Hepatocyte (in vitro differentiated cells): ENCODE data around the gene EGFL7. TPM values are rescaled to one million over a fixed set of nuclear protein-coding genes. Genes with fewer than 3 reads are reported as not detected.

ENCODE experiments used
- DNase-seq: peaks from one replicate; pipeline ENCODE4 v3.0.0-alpha.2; 2016; ENCODE audit warnings: low spot score
- H2AFZ ChIP-seq: fragments of 200-600 bp; sonication (generic); 2 replicates; pipeline ENCODE4 v1.6.0; 2016; ENCODE audit warnings: antibody characterized with exemption, mild to moderate bottlenecking
- H3K27ac ChIP-seq: fragments of 200-600 bp; sonication (generic); 2 replicates; pipeline ENCODE4 v1.5.1; 2016; ENCODE audit warnings: mild to moderate bottlenecking
- H3K27me3 ChIP-seq: fragments of 200-600 bp; sonication (generic); 2 replicates; pipeline ENCODE4 v1.6.1; 2016
- H3K36me3 ChIP-seq: fragments of 200-600 bp; sonication (generic); replicated peaks from 2 replicates; pipeline ENCODE4 v1.5.1; 2016; ENCODE audit warnings: low read depth; ENCODE audit not compliant: insufficient read depth
- H3K4me1 ChIP-seq: fragments of 200-600 bp; sonication (generic); 2 replicates; pipeline ENCODE4 v1.5.1; 2016; ENCODE audit warnings: mild to moderate bottlenecking, moderate library complexity; ENCODE audit not compliant: insufficient read depth
- H3K4me2 ChIP-seq: fragments of 200-600 bp; sonication (generic); 2 replicates; pipeline ENCODE4 v1.6.0; 2016
- H3K4me3 ChIP-seq: fragments of 200-600 bp; sonication (generic); 2 replicates; pipeline ENCODE4 v1.5.1; 2016; ENCODE audit warnings: mild to moderate bottlenecking
- H3K79me2 ChIP-seq: fragments of 200-600 bp; sonication (generic); 2 replicates; pipeline ENCODE4 v1.6.0; 2017; ENCODE audit warnings: mild to moderate bottlenecking
- H3K9me2 ChIP-seq: fragments of 200-600 bp; sonication (generic); replicated peaks from 2 replicates; pipeline ENCODE4 v1.6.0; 2017; ENCODE audit warnings: mild to moderate bottlenecking; ENCODE audit not compliant: insufficient read depth
- H3K9me3 ChIP-seq: fragments of 200-600 bp; sonication (generic); 2 replicates; pipeline ENCODE4 v1.5.1; 2016; ENCODE audit warnings: low read depth, mild to moderate bottlenecking
- H4K20me1 ChIP-seq: fragments of 200-600 bp; sonication (generic); 2 replicates; pipeline ENCODE4 v1.6.0; 2016; ENCODE audit warnings: mild to moderate bottlenecking; ENCODE audit not compliant: insufficient read depth, poor library complexity, severe bottlenecking
- CTCF ChIP-seq: fragments of 200-600 bp; sonication (generic); IDR thresholded peaks from 2 replicates; pipeline ENCODE4 v1.5.1; 2016; ENCODE audit warnings: antibody characterized with exemption, mild to moderate bottlenecking; ENCODE audit not compliant: poor library complexity
- EZH2 ChIP-seq: fragments of 200-600 bp; sonication (generic); IDR thresholded peaks from 2 replicates; pipeline ENCODE4 v1.6.1; 2016; ENCODE audit warnings: antibody characterized with exemption, mild to moderate bottlenecking, borderline replicate concordance
- EZH2phosphoT487 ChIP-seq: fragments of 200-600 bp; sonication (generic); IDR thresholded peaks from one replicate; pipeline ENCODE4 v1.6.1; 2018; ENCODE audit warnings: antibody characterized with exemption, mild to moderate bottlenecking, low read depth, moderate library complexity; ENCODE audit not compliant: unreplicated experiment, severe bottlenecking
- WGBS: methylation state at CpG from one replicate; pipeline ENCODE4 v1.1.6; 2016; ENCODE audit warnings: low lambda C conversion rate; ENCODE audit errors: missing lambda C conversion rate; 5-methylcytosine and 5-hydroxymethylcytosine counted together
- polyA plus RNA-seq: library from polyadenylated mRNA; unstranded; fragments of >200 nt; fragmentation: Nextera tagmentation; extraction: Ambion mirVana; gene quantifications from 2 replicates; pipeline ENCODE4 v1.2.1, GENCODE V29; 2016
- total RNA-seq: library from RNA; depleted of rRNA; stranded (reverse); fragments of >200 nt; gene quantifications from 2 replicates; pipeline ENCODE4 v1.2.3, GENCODE V29; 2014

Gene EGFL7
- total and polyA plus RNA-seq, 2 experiments from 2014 or later: 50.0 to 82.5 TPM

- Histone ChIP-seq H3K36me3 (no peaks in the 10 kb centered on the region), H3K79me2 (no peaks in the 10 kb centered on the region), H3K27ac (no peak overlapping the region), H3K9me2 (no peaks in the 10 kb centered on the region), H4K20me1 (no peaks in the 10 kb centered on the region), H3K4me2 (no peak overlapping the region), H3K27me3 (no peaks in the 10 kb centered on the region), H3K9me3 (no peaks in the 10 kb centered on the region), H2AFZ (no peak overlapping the region), H3K4me3 (no peak overlapping the region), H3K4me1 (no peaks in the 10 kb centered on the region)
- WGBS: 76% methylated on average over 7 of the region's 7 CpGs
- no peak for DNase-seq
- TF ChIP-seq EZH2 (no peak), CTCF (no peak), EZH2phosphoT487 (no peak)
These were observed 42.8 kb downstream of the EGFL7 start for GRCh38 chr9:136705564-136705963.

GRCh38 chr9:136707011-136707410 is 44.3 kb downstream of the EGFL7 start:
- no peaks in the 10 kb centered on the region for H3K36me3 ChIP-seq
- H3K4me1 ChIP-seq: peaks cover 6% of the 10 kb centered on the region
- H3K9me3 ChIP-seq: no peaks in the 10 kb centered on the region
- TF ChIP-seq CTCF (no peak), EZH2 (no peak), EZH2phosphoT487 (no peak)
- 90% methylated on average over 7 of the region's 7 CpGs for WGBS
- no peaks in the 10 kb centered on the region for H3K9me2 ChIP-seq
- H3K27me3 ChIP-seq: no peaks in the 10 kb centered on the region
- DNase-seq: no peak
- H3K79me2 ChIP-seq: no peaks in the 10 kb centered on the region
- no peak overlapping the region for H3K4me2 ChIP-seq
- no peaks in the 10 kb centered on the region for H4K20me1 ChIP-seq
- no peak overlapping the region for H3K27ac ChIP-seq
- no peak overlapping the region for H2AFZ ChIP-seq
- no peak overlapping the region for H3K4me3 ChIP-seq

- Histone ChIP-seq H3K79me2 (no peaks in the 10 kb centered on the region), H3K4me1 (peaks cover 7% of the 10 kb centered on the region), H3K4me2 (no peak overlapping the region), H3K4me3 (no peak overlapping the region), H2AFZ (no peak overlapping the region), H3K27me3 (no peaks in the 10 kb centered on the region), H3K36me3 (no peaks in the 10 kb centered on the region), H3K9me3 (no peaks in the 10 kb centered on the region), H4K20me1 (no peaks in the 10 kb centered on the region), H3K27ac (no peak overlapping the region), H3K9me2 (no peaks in the 10 kb centered on the region)
- WGBS: 75% methylated on average over 22 of the region's 22 CpGs
- TF ChIP-seq EZH2 (no peak), CTCF (no peak), EZH2phosphoT487 (no peak)
- no peak for DNase-seq
These were observed 45.3 kb downstream of the EGFL7 start for GRCh38 chr9:136707849-136708517.
